B cell (primary cell): Measurements from ENCODE around the gene WDR38. TPM values are rescaled to one million over a fixed set of nuclear protein-coding genes. Genes with fewer than 3 reads are reported as not detected.
A peak's percentile ranks its signal among the peaks of the same experiment; 100 is the strongest.

Experiments
- ATAC-seq: fragments of 200-7000 bp; cut with Tn5 transposase; one replicate; pipeline ENCODE4 v1.10.0; 2021; ENCODE audit warnings: low read depth, mild to moderate bottlenecking, moderate number of reproducible peaks, moderate library complexity
- CTCF ChIA-PET: fragments of 350-600 bp; sonication (Branson Sonifier 250); formaldehyde crosslinking; loops from one replicate; lab custom pipeline; 2021; ENCODE audit warnings: antibody characterized with exemption, inconsistent platforms; lab: Charles Lee
- POLR2A ChIA-PET: fragments of 350-600 bp; sonication (Branson Sonifier 250); formaldehyde crosslinking; loops from one replicate; lab custom pipeline; 2021; ENCODE audit warnings: antibody characterized with exemption; lab: Charles Lee
- DNase-seq: peaks from one replicate; pipeline ENCODE4 v3.0.0; 2013
- H2AFZ ChIP-seq: 2 replicates; pipeline ENCODE4 v1.6.1; 2012; ENCODE audit warnings: mild to moderate bottlenecking, low read depth, low read length; ENCODE audit not compliant: insufficient read depth, poor library complexity, severe bottlenecking
- H3K27ac ChIP-seq, 2 donors: 1 replicate in 1 of 2; 2 replicates in 1 of 2; pipeline ENCODE4 v1.5.1; 2012 to 2013; ENCODE audit warnings: low read length in 2 of 2, mild to moderate bottlenecking in 2 of 2, moderate library complexity in 1 of 2
- H3K27me3 ChIP-seq, 4 experiments: fragments of 200-600 bp in 1 of 4; sonication (generic) in 1 of 4; replicated peaks in 1 of 4; 1 replicate in 2 of 4; 2 replicates in 2 of 4; pipeline versions ENCODE4 v1.6.1 to v1.7.0; 2013 to 2016; ENCODE audit warnings: low read length in 3 of 4, mild to moderate bottlenecking in 2 of 4, mixed read lengths in 1 of 4, moderate library complexity in 1 of 4; ENCODE audit not compliant: insufficient read depth in 4 of 4, control insufficient read depth in 3 of 4; ENCODE audit errors: control extremely low read depth in 1 of 4
- H3K36me3 ChIP-seq, 2 experiments: replicated peaks in 1 of 2; 1 replicate in 1 of 2; 2 replicates in 1 of 2; pipeline versions ENCODE4 v1.6.1 to v1.7.1; 2013; ENCODE audit warnings: low read length in 1 of 2; ENCODE audit not compliant: insufficient read depth in 2 of 2, control insufficient read depth in 1 of 2; ENCODE audit errors: control extremely low read depth in 1 of 2, extremely low read depth in 1 of 2
- H3K4me1 ChIP-seq, 2 donors: fragments of 200-600 bp in 1 of 2; sonication (generic) in 1 of 2; 1 replicate in 1 of 2; 2 replicates in 1 of 2; pipeline versions ENCODE4 v1.5.1 to v1.6.1; 2013 to 2017; ENCODE audit warnings: low read length in 2 of 2; ENCODE audit not compliant: control insufficient read depth in 2 of 2, insufficient read depth in 2 of 2
- H3K4me2 ChIP-seq: replicated peaks from 2 replicates; pipeline ENCODE3; 2012; ENCODE audit warnings: mild to moderate bottlenecking, low read depth, low read length; ENCODE audit not compliant: poor library complexity, severe bottlenecking
- H3K4me3 ChIP-seq, 5 experiments: fragments of 200-600 bp in 1 of 5; sonication (generic) in 1 of 5; 1 replicate in 3 of 5; 2 replicates in 2 of 5; pipeline versions ENCODE4 v1.5.1 to v1.7.0; 2011 to 2016; ENCODE audit warnings: low read length in 4 of 5, mild to moderate bottlenecking in 4 of 5, low read depth in 2 of 5, control low read depth in 1 of 5, moderate library complexity in 1 of 5; ENCODE audit not compliant: insufficient read depth in 1 of 5; ENCODE audit errors: control extremely low read depth in 1 of 5, extremely low read depth in 1 of 5
- H3K79me2 ChIP-seq: fragments of 200-600 bp; sonication (generic); one replicate; pipeline ENCODE4 v1.6.0; 2016; ENCODE audit warnings: low read length; ENCODE audit not compliant: control insufficient read depth, insufficient read depth
- H3K9ac ChIP-seq: fragments of 200-600 bp; sonication (generic); 2 replicates; pipeline ENCODE4 v1.6.1; 2017; ENCODE audit warnings: mild to moderate bottlenecking, low read length, moderate library complexity
- H3K9me3 ChIP-seq, 3 donors: one replicate each; pipeline versions ENCODE4 v1.6.1 to v1.7.1; 2013; ENCODE audit warnings: low read length in 2 of 3; ENCODE audit not compliant: control insufficient read depth in 2 of 3, insufficient read depth in 1 of 3; ENCODE audit errors: control extremely low read depth in 1 of 3
- H4K20me1 ChIP-seq: 2 replicates; pipeline ENCODE4 v1.6.0; 2012; ENCODE audit warnings: mild to moderate bottlenecking, low read length; ENCODE audit not compliant: insufficient read depth, control insufficient read depth, poor library complexity, severe bottlenecking
- H3K27ac Mint-ChIP-seq: one replicate; pipeline ENCODE4 v1.8.0; 2021; ENCODE audit warnings: mixed read lengths
- H3K27me3 Mint-ChIP-seq: one replicate; pipeline ENCODE4 v1.8.0; 2021; ENCODE audit warnings: mixed read lengths
- H3K4me1 Mint-ChIP-seq: one replicate; pipeline ENCODE4 v1.8.0; 2021; ENCODE audit warnings: mixed read lengths
- H3K4me3 Mint-ChIP-seq: one replicate; pipeline ENCODE4 v1.8.0; 2021; ENCODE audit warnings: mixed read lengths
- H3K9me3 Mint-ChIP-seq: one replicate; pipeline ENCODE4 v1.8.0; 2022; ENCODE audit warnings: mixed read lengths; ENCODE audit not compliant: insufficient read depth
- EZH2 ChIP-seq: IDR thresholded peaks from 2 replicates; pipeline ENCODE4 v1.6.1; 2012; ENCODE audit warnings: borderline replicate concordance, low read depth, mild to moderate bottlenecking, moderate library complexity, low read length; ENCODE audit not compliant: insufficient read depth, poor library complexity, severe bottlenecking
- WGBS: methylation state at CpG from one replicate; pipeline ENCODE4 v1.1.5; 2013; ENCODE audit warnings: missing lambda C conversion rate; ENCODE audit not compliant: insufficient coverage; 5-methylcytosine and 5-hydroxymethylcytosine counted together
- intact Hi-C: fragments of 100-400 bp; cut with micrococcal nuclease; formaldehyde crosslinking; loops from one replicate; pipeline ENCODE4 v1.10.0; 2022
- polyA plus RNA-seq: library from polyadenylated mRNA; depleted of rRNA; stranded (reverse); fragments of >200 nt; gene quantifications from 2 replicates; pipeline ENCODE4 v1.2.3, GENCODE V29; 2012
- total RNA-seq, 2 donors: library from RNA; stranded (reverse); fragments of 120-200 nt in 1 of 2; gene quantifications; 1 replicate in 1 of 2; 2 replicates in 1 of 2; pipeline versions ENCODE4 v1.2.3 to v1.2.4, GENCODE V29; 2013 to 2022
- TF ChIP-seq, protein P1 (sequence below): fragments of 200-600 bp; IDR thresholded peaks from one replicate; pipeline ENCODE4 v1.8.0; 2022; ENCODE audit warnings: antibody characterized with exemption, mild to moderate bottlenecking

The WDR38 gene
- total and polyA plus RNA-seq, 2 donors (not counting 1 experiment from before 2014, with no cell fraction given) = not detected

- WGBS = 84% methylated on average over 11 of the region's 13 CpGs
- no peak for DNase-seq
- POLR2A ChIA-PET = interaction anchor here (0.6 to 1.6 kb wide), 3 partner anchors 10 to 88 kb away, joined by 3 read pairs; partner anchors contain the start of genes ARPC5L and RPL35
Observed at GRCh38 chr9:124852121-124852828, 985 bp upstream of the WDR38 start.

More at GRCh38 chr9:124852121-124852828, 985 bp upstream of the WDR38 start:
- H3K27ac ChIP-seq = no peak overlapping the region
- intact Hi-C loops = loop anchor here (5.0 kb wide), 2 partner anchors 40 to 520 kb away; no protein-coding TSS in a partner anchor
- ATAC-seq = no peak
- H3K79me2 ChIP-seq = no peaks in the 10 kb centered on the region
- Mint-ChIP-seq H3K4me1 (peaks cover 8% of the 10 kb centered on the region), H3K9me3 (no peaks in the 10 kb centered on the region), H3K27ac (no peak overlapping the region), H3K4me3 (peak overlapping the region; percentile 88), H3K27me3 (no peaks in the 10 kb centered on the region)
- H3K4me2 ChIP-seq = peak overlapping the region; percentile 85
- peaks cover 7 to 9% of the 10 kb centered on the region in 2 donors for H3K4me1 ChIP-seq
- H3K9me3 ChIP-seq = no peaks in the 10 kb centered on the region
- H3K9ac ChIP-seq = peak overlapping the region; percentile 58
- no peaks in the 10 kb centered on the region for H3K27me3 ChIP-seq
- CTCF ChIA-PET = interaction anchor here (0.7 to 9.8 kb wide), 15 partner anchors 10 to 140 kb away, joined by 3 to 345 read pairs (median 5); partner anchors contain the start of genes ARPC5L, NR6A1, OLFML2A and RPL35
- no peak for TF ChIP-seq EZH2
- TF ChIP-seq, protein P1, sequence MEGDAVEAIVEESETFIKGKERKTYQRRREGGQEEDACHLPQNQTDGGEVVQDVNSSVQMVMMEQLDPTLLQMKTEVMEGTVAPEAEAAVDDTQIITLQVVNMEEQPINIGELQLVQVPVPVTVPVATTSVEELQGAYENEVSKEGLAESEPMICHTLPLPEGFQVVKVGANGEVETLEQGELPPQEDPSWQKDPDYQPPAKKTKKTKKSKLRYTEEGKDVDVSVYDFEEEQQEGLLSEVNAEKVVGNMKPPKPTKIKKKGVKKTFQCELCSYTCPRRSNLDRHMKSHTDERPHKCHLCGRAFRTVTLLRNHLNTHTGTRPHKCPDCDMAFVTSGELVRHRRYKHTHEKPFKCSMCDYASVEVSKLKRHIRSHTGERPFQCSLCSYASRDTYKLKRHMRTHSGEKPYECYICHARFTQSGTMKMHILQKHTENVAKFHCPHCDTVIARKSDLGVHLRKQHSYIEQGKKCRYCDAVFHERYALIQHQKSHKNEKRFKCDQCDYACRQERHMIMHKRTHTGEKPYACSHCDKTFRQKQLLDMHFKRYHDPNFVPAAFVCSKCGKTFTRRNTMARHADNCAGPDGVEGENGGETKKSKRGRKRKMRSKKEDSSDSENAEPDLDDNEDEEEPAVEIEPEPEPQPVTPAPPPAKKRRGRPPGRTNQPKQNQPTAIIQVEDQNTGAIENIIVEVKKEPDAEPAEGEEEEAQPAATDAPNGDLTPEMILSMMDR = no peak
- H4K20me1 ChIP-seq = no peaks in the 10 kb centered on the region
- no peak overlapping the region for H3K4me3 ChIP-seq
- H3K36me3 ChIP-seq = peaks cover 0 to 6% of the 10 kb centered on the region in 2 experiments
- peak overlapping the region; percentile 78 for H2AFZ ChIP-seq
